Head of caudate nucleus (tissue), 42 donors: ENCODE measurements around the gene SEC14L5.
A peak's percentile ranks its signal among the peaks of the same experiment; 100 is the strongest.
"Not testable (repeated sequence)": the region's sequence is repeated elsewhere in the genome, so short reads cannot be mapped to it uniquely, and the experiment has no call there.

Experiments
- DNase-seq, 42 donors: peaks; one replicate each; pipeline versions ENCODE4 v3.0.0 to v3.0.0-alpha.2; 2020 to 2021; ENCODE audit warnings: mixed read lengths in 7 of 42
- intact Hi-C: fragments of 100-400 bp; cut with DNase I; formaldehyde crosslinking; loops from one replicate; pipeline ENCODE4 v1.15.0; 2022

SEC14L5 gene

DNA sequence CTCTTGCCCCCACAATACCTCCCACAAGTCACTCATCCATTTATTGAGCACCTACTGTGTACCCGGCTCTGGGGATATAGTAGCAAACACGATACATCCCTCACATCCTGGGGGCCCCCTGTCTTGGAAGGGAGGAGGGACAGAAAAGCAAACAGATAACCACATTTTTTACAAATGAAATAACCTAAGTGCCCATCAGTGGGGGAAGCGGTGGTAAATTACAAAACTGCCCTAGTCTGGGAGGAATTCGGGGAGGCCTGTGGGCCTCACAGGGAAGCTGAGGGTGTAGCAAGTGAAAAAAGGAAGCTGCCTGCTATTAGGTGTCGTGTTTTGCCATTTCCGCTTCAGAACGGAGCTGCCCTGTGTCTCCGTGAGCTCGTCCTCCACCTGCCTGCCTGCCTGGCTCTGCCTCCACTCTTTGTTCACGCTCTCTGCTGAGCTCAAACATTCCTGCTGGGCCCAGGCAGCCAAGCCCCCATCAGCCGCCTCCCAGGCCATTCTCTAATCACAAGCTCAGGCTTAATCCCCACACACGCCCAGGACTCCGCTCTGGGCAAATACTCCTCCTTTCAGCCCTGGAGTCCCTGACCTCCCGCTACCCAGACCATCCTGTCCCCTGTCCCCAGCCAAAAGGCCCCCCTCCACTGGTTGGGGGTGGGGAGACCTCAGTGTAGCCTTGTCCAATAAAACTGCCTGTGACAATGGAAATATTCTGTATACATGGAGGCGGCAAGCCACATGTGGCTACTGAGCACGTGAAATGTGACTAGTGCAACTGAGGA lies 10.2 kb upstream of the SEC14L5 start:
- DNase-seq, result no peak
- intact Hi-C loops, result no loop called here

- intact Hi-C loops, result no loop called here
Observed at GRCh38 chr16:4948903-4949766, 9.0 kb upstream of the SEC14L5 start.

GRCh38 chr16:4949986-4950385 lies 8.1 kb upstream of the SEC14L5 start:
- DNase-seq, result no peak
- intact Hi-C loops, result no loop called here

More at GRCh38 chr16:4948903-4949766, 9.0 kb upstream of the SEC14L5 start:
- DNase-seq, result no peak

DNA sequence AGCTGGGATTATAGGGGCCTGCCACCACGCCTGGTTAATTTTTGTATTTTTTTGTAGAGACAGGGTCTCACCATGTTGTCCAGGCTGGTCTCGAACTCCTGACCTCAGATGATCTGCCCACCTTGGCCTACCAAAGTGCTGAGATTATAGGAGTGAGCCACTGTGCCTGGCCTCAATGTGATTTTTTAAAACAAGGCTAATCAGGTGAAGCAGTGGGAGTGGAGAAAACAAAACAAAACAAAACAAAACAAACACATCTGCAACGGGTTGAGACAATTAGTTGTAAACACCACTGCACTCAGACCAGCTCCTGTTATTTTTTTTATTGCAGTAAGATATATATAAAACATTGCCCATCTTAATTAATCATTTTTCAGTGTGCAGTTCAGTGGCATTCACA lies 6.5 kb upstream of the SEC14L5 start:
- DNase-seq, intact Hi-C loops: not testable (repeated sequence)

DNA sequence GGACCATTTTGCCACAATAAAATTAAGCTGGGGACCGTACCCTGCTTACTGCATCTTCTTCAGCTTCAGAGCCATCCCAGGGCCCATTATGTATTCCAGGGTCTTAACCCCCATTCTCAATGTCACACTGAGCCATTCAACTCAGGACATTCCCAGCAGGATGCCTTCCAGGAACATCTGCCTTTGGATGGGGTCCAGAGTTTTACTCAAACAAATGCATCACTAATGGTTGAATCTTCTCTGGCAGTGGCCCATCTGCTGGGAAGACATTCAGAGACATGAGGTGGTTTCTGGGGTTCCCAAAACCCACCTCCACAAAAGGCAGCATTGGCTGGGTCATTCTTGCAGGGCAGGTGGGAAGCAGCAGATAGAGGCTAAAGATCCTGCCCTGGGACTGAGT lies 3.4 kb upstream of the SEC14L5 start:
- intact Hi-C loops, result loop anchor here (5.0 kb wide), 2 partner anchors 107 to 257 kb away; partner anchors contain the start of genes GLYR1 and UBN1
- DNase-seq, result no peak

GRCh38 chr16:4957420-4957719 lies 760 bp upstream of the SEC14L5 start:
- intact Hi-C loops, result loop anchor here (5.0 kb wide), 2 partner anchors 110 to 260 kb away; partner anchors contain the start of genes GLYR1 and UBN1
- no peak for DNase-seq

GRCh38 chr16:4958510-4959438 lies 644 bp downstream of the SEC14L5 start:
- DNase-seq, result peak in 16 of 42 donors; percentile 20 to 62 (median 42)
- intact Hi-C loops, result loop anchor here (5.0 kb wide), 2 partner anchors 111 to 261 kb away; partner anchors contain the start of genes GLYR1 and UBN1

GRCh38 chr16:4960579-4960978 lies 2.4 kb downstream of the SEC14L5 start:
- intact Hi-C loops, result loop anchor here (5.0 kb wide), 1 partner anchor 62 kb away; no protein-coding TSS in a partner anchor
- peak in 11 of 42 donors; percentile 17 to 60 (median 48) for DNase-seq

DNA sequence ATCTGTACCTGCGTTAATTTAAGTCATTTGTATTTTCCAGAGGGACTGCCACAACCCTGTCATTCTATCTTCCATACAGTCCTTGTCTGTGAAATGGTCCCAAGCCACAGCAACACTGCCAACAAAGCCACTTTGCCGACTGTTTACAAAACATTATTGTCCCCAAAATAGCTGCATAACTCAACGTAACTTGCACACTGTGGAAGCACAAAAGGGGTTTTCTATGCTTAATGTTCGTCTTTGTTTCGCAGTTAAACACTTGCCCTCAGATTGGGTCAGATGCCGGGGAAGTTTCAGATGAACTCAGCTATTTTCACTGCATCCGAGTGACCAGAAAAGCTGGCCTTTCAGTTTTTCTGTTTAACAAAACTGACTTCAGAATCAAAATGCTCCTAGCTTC lies 4.6 kb downstream of the SEC14L5 start:
- peak in 38 of 42 donors; percentile 16 to 90 (median 73) for DNase-seq
- intact Hi-C loops, result loop anchor here (5.0 kb wide), 1 partner anchor 60 kb away; no protein-coding TSS in a partner anchor

GRCh38 chr16:4963527-4963926 lies 5.4 kb downstream of the SEC14L5 start:
- DNase-seq, result not testable (repeated sequence)
- intact Hi-C loops, result loop anchor here (5.0 kb wide), 1 partner anchor 59 kb away; no protein-coding TSS in a partner anchor

GRCh38 chr16:4966736-4967453 lies 8.8 kb downstream of the SEC14L5 start:
- no peak for DNase-seq
- intact Hi-C loops, result no loop called here

DNA sequence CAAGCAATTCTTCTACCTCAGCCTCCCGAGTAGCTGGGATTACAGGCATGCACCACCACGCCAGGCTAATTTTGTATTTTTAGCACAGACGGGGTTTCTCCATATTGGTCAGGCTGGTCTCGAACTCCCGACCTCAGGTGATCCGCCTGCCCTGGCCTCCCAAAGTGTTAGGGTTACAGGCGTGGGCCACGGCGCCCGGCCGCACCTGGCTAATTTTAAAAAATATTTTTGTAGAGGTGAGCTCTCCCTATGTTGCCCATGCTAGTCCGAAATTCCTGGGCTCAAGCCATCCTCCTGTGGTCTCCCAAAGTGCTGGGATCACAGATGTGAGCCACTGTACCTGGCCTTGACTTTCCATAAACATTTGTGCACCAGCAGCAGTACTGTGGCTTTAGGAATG lies 10.1 kb downstream of the SEC14L5 start:
- DNase-seq, intact Hi-C loops: not testable (repeated sequence)

DNA sequence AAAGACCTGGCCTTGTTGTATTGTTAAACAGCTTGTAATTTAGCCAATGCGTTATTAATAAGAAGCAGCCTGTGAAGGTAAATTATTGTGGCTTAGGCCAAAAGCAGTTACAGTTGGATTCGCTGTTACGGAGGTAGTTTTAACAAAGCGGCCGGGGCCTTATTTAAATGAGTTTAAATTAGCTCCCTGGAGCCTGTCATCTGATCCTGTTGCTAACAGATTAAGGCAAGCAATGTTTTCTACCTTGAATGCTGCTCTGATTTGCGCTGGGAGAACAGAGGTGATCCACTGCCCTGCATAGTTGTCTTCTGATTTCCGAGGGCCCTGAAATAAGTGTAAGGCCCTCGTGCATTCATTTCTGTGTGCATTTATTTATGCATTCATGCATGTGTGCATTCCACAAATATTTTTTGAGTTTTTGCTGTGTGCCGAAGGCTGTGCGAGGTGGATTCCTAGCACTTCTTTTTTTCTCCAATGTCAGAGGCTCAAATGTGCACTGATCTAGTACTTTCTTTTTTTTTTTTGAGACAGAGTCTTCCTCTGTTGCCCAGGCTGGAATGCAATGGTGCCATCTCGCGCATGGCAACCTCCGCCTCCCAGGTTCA lies 10.9 kb downstream of the SEC14L5 start:
- intact Hi-C loops, result no loop called here
- DNase-seq, result peak in 4 of 42 donors; percentile 4 to 54 (median 40)

DNA sequence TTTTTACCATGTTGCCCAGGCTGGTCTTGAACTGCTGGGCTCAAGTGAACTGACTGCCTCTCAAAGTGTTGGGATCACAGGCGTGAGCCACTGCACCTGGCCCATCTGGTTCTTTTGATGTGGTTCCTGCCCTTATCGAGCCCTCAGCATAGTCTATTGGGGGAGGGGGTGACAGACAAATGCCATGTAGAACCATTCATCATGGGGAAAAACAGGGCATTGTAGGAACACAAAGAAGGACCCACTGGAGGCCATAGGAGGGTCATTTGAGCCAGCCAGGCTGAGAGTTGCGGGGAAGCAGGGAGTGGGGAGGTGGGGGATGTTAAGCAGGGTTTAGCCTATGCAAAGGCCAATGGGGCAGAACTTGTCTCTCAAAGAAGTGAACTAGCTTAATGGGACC lies 11.9 kb downstream of the SEC14L5 start:
- intact Hi-C loops, result no loop called here
- DNase-seq, result peak in 1 of 42 donors; percentile 12

- intact Hi-C loops, result no loop called here
- DNase-seq, result peak; percentile 44 to 94 (median 84)
Observed at GRCh38 chr16:4972938-4973587, 14.9 kb downstream of the SEC14L5 start.

DNA sequence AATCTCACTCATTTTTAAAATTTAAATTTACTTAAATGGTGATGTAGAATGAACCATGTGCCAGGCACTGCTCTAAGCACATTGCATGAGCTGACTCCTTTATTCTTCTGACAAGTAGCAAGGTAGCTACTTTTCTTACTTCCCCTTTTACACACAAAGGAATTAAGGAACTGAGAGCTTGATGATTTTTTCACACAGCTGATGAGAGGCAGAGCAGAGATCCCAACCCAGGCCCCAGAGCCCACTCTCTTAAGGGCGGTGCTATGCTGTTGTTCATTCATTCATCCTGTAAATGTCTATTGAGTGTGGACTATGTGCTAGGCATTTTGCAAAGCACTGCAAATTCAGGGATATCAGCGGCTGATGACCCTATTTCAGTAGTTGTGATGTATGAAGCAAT lies 17.9 kb downstream of the SEC14L5 start:
- no peak for DNase-seq
- intact Hi-C loops, result no loop called here

DNA sequence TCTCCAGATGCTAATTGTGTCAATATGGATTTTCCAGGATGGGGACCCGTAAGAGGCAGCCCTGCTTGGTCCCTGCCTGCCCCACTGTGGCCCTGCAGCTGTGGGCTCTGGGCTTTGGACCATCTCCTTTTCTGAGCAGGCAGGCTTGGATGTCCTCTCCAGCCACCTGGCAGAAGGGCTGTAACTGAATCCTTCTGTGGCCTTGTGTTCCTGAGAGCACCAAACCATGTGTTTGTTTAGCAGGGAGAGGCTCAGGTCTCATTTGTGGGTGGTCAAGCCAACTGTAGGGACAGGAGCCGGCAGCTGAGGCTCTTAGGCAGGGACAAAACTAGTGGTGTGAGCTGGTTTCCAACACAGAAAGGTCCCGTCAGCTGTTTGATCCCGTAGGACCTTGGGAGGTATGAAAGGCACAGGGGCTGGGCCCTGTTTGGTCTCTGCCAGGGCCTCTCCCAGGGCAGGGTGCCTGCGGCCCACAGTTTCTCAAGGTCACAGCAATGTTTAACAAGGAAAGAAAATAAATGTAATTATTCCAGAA lies 18.5 kb downstream of the SEC14L5 start:
- peak in 1 of 42 donors; percentile 15 for DNase-seq
- intact Hi-C loops, result no loop called here
